Measurements from ENCODE around the gene MAP2K1. TPM values are rescaled to one million over a fixed set of nuclear protein-coding genes. Genes with fewer than 3 reads are reported as not detected.

The MAP2K1 gene
- total and polyA plus RNA-seq, 9 of the 15 experiments (the other 6 are each of a cell fraction or from before 2014, with no cell fraction given), result 7.5 to 58.3 (median 30.0) TPM

DNA sequence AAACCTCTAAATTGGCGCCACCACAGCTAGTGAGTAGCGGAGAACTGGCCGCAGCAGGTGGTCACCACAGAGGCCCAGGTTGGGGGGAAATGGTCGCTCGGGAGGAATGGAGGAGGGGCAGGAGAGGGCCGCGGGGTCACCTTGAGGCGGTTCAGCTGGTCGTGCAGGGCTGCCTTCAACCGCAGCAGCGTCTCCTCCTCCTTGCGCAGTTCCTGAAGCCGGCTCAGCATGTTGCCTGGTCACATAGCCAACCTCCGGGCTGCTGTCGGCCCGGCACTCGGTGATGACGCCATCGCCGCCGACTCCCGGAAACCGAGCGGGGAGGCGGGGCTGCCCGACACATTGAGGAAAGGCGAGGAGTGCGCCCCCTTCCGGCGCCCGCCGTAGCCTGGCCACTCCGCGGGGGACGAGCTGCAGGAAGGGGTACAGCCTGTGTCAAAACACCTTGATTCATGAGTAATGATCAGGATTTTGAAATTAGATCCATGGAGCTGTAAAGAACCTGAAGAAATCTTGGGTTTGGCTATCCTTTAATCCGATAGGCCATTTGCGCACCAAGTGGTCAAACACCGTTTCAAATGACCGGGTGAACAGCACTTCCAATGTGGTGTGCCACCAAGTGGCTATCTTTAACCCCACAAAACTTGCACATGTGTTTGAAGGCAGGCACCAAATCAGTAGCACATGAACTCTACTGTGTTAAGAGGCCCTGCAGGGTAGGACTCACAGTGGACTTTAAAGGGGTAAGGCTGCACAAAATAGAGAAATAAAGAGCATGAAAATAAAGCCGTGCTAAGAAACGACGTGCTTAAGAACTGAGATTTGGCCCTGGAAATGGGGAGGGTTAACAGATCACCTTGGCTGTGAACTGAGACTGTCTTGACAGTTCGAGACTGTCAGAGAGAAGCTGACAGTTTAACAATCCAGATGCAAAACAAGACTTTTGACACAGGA, 111.1 kb downstream of the MAP2K1 start, which contains the start of gene SNAPC5 (continued):
- TF ChIP-seq, protein P1, sequence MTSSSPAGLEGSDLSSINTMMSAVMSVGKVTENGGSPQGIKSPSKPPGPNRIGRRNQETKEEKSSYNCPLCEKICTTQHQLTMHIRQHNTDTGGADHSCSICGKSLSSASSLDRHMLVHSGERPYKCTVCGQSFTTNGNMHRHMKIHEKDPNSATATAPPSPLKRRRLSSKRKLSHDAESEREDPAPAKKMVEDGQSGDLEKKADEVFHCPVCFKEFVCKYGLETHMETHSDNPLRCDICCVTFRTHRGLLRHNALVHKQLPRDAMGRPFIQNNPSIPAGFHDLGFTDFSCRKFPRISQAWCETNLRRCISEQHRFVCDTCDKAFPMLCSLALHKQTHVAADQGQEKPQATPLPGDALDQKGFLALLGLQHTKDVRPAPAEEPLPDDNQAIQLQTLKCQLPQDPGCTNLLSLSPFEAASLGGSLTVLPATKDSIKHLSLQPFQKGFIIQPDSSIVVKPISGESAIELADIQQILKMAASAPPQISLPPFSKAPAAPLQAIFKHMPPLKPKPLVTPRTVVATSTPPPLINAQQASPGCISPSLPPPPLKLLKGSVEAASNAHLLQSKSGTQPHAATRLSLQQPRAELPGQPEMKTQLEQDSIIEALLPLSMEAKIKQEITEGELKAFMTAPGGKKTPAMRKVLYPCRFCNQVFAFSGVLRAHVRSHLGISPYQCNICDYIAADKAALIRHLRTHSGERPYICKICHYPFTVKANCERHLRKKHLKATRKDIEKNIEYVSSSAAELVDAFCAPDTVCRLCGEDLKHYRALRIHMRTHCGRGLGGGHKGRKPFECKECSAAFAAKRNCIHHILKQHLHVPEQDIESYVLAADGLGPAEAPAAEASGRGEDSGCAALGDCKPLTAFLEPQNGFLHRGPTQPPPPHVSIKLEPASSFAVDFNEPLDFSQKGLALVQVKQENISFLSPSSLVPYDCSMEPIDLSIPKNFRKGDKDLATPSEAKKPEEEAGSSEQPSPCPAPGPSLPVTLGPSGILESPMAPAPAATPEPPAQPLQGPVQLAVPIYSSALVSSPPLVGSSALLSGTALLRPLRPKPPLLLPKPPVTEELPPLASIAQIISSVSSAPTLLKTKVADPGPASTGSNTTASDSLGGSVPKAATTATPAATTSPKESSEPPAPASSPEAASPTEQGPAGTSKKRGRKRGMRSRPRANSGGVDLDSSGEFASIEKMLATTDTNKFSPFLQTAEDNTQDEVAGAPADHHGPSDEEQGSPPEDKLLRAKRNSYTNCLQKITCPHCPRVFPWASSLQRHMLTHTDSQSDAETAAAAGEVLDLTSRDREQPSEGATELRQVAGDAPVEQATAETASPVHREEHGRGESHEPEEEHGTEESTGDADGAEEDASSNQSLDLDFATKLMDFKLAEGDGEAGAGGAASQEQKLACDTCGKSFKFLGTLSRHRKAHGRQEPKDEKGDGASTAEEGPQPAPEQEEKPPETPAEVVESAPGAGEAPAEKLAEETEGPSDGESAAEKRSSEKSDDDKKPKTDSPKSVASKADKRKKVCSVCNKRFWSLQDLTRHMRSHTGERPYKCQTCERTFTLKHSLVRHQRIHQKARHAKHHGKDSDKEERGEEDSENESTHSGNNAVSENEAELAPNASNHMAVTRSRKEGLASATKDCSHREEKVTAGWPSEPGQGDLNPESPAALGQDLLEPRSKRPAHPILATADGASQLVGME (CRISPR knock-in tag; IDR thresholded peaks at IDR 0.05), result no peak
- no peak for TF ChIP-seq KLF10 (CRISPR knock-in tag; IDR thresholded peaks at IDR 0.05)
- peak; percentile 99 for TF ChIP-seq FIP1L1 (IDR thresholded peaks at IDR 0.05; ENCODE audit: low read depth, low read length, poor library complexity, severe bottlenecking)
- peak; percentile 92 for TF ChIP-seq EP400 (IDR thresholded peaks at IDR 0.05)
- peak; percentile 41 for TF ChIP-seq NCOR1 (IDR thresholded peaks at IDR 0.05)
- TF ChIP-seq, protein P2, sequence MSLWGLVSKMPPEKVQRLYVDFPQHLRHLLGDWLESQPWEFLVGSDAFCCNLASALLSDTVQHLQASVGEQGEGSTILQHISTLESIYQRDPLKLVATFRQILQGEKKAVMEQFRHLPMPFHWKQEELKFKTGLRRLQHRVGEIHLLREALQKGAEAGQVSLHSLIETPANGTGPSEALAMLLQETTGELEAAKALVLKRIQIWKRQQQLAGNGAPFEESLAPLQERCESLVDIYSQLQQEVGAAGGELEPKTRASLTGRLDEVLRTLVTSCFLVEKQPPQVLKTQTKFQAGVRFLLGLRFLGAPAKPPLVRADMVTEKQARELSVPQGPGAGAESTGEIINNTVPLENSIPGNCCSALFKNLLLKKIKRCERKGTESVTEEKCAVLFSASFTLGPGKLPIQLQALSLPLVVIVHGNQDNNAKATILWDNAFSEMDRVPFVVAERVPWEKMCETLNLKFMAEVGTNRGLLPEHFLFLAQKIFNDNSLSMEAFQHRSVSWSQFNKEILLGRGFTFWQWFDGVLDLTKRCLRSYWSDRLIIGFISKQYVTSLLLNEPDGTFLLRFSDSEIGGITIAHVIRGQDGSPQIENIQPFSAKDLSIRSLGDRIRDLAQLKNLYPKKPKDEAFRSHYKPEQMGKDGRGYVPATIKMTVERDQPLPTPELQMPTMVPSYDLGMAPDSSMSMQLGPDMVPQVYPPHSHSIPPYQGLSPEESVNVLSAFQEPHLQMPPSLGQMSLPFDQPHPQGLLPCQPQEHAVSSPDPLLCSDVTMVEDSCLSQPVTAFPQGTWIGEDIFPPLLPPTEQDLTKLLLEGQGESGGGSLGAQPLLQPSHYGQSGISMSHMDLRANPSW (CRISPR knock-in tag; IDR thresholded peaks at IDR 0.05), result no peak; the same call in 1 of the 2 replicates
- peak; percentile 71 for TF ChIP-seq CHD1 (IDR thresholded peaks at IDR 0.05; ENCODE audit: low read length)
- no peak; the same call in 1 of the 2 replicates for TF ChIP-seq CBX5 (IDR thresholded peaks at IDR 0.05; ENCODE audit: borderline replicate concordance, low read depth)
- TF ChIP-seq, protein P3, sequence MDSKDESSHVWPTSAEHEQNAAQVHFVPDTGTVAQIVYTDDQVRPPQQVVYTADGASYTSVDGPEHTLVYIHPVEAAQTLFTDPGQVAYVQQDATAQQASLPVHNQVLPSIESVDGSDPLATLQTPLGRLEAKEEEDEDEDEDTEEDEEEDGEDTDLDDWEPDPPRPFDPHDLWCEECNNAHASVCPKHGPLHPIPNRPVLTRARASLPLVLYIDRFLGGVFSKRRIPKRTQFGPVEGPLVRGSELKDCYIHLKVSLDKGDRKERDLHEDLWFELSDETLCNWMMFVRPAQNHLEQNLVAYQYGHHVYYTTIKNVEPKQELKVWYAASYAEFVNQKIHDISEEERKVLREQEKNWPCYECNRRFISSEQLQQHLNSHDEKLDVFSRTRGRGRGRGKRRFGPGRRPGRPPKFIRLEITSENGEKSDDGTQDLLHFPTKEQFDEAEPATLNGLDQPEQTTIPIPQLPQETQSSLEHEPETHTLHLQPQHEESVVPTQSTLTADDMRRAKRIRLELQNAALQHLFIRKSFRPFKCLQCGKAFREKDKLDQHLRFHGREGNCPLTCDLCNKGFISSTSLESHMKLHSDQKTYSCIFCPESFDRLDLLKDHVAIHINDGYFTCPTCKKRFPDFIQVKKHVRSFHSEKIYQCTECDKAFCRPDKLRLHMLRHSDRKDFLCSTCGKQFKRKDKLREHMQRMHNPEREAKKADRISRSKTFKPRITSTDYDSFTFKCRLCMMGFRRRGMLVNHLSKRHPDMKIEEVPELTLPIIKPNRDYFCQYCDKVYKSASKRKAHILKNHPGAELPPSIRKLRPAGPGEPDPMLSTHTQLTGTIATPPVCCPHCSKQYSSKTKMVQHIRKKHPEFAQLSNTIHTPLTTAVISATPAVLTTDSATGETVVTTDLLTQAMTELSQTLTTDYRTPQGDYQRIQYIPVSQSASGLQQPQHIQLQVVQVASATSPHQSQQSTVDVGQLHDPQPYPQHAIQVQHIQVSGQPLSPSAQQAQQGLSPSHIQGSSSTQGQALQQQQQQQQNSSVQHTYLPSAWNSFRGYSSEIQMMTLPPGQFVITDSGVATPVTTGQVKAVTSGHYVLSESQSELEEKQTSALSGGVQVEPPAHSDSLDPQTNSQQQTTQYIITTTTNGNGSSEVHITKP (IDR thresholded peaks at IDR 0.05; ENCODE audit: partially characterized antibody), result peak; percentile 56
- TF ChIP-seq ZNF124 (CRISPR knock-in tag; IDR thresholded peaks at IDR 0.05), result no peak
- TF ChIP-seq XRCC3 (IDR thresholded peaks at IDR 0.05), result no peak
- TF ChIP-seq GTF2E2 (tag; IDR thresholded peaks at IDR 0.05), result no peak; the same call in 1 of the 2 replicates
- TF ChIP-seq CHCHD3 (CRISPR knock-in tag; IDR thresholded peaks at IDR 0.05), result no peak
- TF ChIP-seq NR2F6 (CRISPR knock-in tag; IDR thresholded peaks at IDR 0.05), result no peak
- no peak for TF ChIP-seq TAL1 (IDR thresholded peaks at IDR 0.05)
- TF ChIP-seq ZFP36 (IDR thresholded peaks at IDR 0.05; ENCODE audit: low read depth, low read length, partially characterized antibody), result no peak
